HG03442 (cell line): ENCODE data around the gene NME3.

Source experiments
- ATAC-seq: cut with Tn5 transposase; IDR thresholded peaks from one replicate; pipeline ENCODE4 v1.9.1; 2021; ENCODE audit warnings: mild to moderate bottlenecking, moderate library complexity; ENCODE audit not compliant: unreplicated experiment

The NME3 gene

DNA sequence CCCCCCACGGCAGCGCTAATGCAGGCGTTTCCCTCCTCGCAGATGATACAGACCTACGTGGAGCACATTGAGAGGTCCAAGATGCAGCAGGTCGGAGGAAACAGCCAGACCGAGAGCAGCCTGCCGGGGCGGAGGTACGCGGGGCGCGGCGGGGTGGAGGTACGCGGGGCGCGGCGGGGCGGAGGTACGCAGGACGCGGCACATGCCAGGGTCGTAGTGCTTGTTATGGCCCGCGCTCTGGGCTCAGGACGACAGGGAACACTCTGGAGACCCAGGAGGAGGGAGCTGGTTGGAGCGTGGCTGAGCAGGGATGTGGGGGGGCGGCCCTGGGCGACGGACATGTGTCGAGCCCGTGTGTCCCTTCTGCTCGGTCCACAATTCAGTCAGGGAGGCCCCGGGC is 41.9 kb downstream of the NME3 start:
- ATAC-seq = no peak

DNA sequence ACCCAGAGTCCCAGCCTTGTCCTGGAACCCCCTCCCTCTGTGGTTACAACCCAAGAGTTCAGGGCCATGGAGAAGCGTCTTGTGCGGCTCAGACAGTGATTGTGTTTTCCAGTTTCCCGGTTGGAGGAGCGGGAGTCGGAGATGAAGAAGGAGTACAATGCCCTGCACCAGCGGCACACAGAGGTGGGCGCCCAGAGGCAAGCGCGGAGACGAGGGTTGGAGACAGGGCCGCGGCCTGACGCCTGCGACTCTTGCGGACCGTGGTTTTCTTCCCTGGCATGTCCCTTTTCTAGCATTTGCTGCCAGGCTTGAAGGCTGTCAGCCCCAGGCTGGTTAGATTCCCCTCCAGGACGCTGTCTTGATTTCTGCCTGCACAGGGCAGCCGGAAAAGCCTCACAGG is 42.3 kb downstream of the NME3 start:
- ATAC-seq = no peak

DNA sequence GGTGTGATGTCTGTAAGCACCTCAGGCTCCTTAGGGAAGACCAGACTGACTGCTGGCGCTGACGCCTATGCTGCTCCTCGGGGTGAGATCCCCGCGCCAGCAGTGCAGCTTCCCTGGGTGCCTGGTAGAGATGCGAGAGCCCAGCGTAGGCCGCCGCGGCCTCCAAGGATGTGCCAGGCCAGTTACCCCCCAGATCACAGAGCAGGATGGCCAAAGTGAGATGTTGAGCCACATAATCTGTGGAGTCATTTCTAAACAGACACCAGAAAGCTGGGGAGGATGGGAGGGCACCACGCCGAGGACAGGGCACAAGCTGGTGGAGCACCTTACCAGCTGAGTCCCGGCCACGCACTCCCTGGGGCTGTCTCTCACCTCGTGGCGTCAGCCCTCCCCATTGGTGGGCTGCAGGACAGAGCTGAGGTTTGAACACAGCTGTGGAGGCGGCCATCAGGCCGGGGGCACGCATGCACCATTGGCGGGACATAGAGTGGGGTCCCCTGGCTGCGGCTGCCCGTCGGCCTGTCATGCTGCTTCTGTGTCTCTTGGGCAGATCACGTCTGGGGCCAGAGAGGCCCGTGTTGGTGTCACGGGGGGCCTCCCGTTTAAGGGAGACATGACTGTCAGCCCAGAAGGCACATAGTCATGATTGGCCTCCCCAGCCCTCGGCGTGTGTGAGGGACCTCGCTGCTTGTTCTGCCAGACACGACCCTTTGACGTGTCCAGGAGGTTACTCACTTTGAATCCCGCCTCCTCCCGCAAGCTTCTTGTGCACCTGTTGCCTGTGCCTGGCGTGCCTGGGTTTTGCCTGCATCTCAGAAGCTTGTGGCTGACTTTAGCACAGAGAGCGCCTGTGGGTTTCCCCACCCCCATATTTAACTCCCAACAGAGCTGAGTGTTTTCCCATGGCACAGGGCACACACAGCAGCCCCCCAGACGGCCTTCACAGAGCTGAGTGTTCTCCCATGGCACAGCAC is 43.4 kb downstream of the NME3 start:
- no peak for ATAC-seq

DNA sequence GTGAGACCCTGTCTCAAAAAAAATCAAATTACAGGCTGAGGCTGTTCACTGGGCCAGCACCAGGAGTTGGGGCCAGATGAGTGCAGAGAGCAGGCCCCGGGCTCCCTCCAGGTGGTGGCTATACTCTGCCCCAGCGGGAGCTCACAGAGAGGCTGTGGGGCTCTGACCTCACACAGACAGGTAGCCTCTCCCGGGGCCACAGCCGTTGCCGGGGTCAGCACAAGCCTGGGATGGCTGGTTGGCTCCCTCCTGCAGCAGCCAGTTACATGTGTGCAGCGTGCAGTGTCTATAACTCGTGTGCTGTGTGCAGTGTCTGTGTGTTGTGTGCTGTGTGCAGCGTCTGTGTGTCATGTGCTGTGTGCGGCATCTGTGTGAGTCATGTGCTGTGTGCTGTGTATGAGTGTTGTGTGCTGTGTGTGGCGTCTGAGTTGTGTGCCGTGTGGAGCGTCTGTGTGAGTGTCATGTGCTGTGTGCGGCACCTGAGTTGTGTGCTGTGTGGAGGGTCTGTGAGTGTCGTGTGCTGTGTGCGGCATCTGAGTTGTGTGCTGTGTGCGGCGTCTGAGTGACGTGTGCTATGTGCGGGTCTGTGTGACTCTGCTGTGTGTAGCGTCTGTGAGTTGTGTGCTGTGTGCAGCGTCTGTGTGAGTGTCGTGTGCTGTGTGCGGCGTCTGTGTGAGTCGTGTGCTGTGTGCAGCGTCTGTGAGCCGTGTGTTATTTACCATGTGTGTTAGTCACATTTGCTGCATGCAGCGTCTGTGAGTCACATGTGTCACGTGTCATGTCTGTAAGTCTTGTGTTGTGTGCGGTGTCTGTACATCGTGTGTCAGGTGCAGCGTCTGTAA is 44.5 kb downstream of the NME3 start:
- no peak for ATAC-seq

DNA sequence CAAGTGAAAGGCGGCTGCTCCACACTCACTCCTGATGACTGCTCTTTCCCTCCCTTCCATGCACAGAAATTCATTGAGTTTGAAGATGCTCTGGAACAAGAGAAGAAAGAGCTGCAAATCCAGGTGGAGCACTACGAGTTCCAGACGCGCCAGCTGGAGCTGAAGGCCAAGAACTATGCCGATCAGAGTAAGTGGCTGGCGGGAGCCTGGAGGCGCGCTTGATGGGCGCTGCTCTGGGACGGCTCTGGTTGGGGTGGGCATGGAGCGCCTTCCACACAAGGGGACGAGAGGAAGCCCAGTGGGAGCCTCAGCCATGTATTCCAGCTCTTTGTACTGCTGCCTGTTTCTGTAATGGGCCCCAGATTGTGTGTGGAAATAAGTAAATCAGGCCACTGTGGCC is 46.9 kb downstream of the NME3 start:
- ATAC-seq = no peak

DNA sequence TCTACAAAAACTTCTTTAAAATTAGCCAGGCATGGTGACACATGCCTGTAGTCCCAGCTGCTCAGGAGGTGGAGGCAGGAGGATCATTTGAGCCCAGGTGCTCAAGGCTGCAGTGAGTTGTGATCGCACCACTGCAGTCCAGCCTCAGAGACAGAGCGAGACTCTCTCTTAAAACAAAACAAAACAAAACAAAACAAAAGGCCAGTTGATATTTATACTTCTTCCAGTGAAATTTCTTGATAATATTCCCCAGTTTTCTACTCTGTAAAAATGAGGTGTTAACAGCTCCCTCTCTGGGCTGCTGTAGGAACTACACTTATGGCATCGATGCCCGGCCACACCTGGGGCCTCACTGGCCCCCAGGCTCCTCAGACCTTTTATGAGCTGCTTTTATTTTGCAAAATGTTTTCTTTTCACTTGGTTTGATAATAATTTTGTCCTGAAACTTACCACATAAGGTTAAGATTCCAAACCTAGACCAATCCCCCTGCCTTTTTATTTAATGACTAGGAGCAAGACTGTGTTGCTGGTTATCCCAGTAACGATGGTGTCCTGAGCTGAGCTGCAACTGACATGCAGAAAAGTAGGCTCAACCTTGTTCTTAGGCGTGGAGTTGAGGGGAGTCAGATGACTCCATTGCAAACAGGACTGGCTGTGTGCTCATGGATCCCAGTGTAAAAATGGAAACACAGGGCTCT is 47.7 kb downstream of the NME3 start:
- no peak for ATAC-seq

DNA sequence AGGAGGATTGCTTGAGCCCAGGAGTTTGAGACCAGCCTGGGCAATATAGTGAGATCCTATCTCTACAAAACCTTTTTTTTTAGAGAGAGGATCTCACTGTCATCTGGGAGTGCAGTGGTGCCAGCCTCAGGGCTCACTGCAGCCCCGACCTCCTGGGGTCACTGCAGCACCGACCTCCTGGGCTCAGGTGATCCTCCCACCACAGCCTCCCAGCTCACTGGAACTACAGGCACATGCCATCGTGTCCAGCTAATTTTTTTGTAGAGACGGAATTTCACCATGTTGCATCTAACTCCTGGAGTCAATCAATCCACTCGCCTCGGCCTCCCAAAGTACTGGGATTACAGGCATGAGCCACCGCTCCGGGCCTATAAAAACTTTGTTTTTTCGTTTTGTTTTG is 50.0 kb downstream of the NME3 start:
- no peak for ATAC-seq
